NCI-H510A (cell line): ENCODE results near the gene GALNT6.
"Not testable (repeated sequence)": the region's sequence is repeated elsewhere in the genome, so short reads cannot be mapped to it uniquely, and the experiment has no call there.

Experiments used
- DNase-seq: peaks from one replicate; lab custom pipeline; 2025; lab: John Stamatoyannopoulos, UW

GALNT6 gene

DNA sequence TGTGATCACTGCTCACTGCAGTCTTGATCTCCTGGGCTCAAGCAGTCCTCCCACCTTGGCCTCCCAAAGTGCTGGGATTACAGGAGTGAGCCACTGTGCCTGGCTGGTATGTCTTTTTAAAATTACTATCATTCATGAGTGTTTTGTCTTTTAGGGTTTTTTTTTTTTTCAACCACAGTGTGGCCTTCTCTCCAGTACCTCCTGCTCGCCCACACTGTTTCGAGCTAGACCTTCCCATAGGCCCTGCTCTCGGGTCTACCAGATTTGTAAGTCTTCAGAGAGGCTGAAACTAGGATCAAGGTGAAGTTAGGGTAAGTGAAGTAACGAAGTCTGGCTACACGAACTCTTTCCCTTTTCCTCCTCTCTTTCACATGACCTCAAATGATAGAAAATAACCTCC lies 68.8 kb downstream of the GALNT6 start:
- DNase-seq, result no peak

DNA sequence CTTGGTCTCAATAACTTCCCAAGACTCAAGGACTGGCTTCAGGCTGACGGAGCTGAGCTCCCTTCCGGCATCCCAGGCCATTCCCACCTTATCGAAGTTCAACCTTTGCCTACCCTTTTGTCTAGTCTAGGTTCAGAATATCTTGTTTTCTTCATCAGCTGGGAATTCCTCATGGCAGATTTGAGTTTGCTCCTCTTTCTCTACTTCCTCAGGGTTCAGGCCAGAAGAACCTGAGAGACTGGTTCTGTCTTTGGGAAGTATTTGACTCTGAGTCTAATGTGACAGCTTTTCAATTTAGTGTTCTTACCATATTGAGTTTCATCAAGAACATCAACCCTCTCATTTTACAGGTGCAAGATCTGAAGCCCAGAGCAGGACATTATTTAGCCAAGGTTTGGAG lies 69.3 kb downstream of the GALNT6 start:
- DNase-seq, result no peak

DNA sequence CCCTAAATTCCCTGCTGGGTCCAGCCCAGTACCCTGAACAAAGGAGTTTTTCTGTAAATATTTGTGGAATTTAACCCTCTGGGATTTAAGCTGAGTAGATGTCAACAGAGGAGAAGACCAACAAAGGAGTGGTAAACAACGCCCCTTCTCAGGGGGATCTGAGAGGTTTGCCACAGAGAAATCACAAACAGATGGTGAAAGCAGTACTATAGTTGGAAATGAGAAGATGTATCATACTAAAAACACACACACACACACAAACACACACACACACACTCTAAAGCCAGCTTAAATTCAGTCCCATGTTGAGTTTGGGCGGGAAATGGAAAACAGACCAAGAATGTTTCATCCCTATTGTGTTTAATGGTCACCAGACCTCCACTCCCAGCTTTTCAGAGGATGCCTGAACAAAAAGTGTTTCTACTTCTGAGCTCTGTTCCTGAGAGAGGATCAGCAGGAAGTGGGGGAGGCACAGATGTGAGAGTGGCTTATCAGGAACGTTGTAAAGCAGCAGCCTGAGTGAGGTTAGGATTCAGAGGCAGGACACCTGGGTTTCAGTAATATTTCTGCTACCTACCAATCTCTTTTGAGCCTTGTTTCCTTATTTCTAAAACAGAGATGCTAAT lies 70.4 kb downstream of the GALNT6 start:
- no peak for DNase-seq

DNA sequence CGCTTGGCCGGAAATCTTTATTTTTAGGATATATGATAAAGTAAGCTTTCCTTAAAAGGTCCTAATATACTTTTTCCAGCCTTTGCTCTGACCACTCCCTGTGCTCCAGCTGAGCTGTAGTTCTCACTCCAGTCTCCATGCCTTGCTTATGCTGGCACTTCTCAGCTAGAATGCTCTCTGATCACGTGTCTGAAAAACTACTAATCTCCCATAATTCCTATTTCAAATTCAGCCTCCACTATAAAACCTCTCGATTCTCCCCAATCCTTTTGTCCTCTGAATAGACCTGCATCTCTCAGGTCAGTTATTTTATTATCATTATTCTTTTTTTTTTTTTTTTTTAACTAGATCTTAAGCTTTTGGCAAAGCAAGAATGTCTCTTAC lies 70.9 kb downstream of the GALNT6 start:
- no peak for DNase-seq

DNA sequence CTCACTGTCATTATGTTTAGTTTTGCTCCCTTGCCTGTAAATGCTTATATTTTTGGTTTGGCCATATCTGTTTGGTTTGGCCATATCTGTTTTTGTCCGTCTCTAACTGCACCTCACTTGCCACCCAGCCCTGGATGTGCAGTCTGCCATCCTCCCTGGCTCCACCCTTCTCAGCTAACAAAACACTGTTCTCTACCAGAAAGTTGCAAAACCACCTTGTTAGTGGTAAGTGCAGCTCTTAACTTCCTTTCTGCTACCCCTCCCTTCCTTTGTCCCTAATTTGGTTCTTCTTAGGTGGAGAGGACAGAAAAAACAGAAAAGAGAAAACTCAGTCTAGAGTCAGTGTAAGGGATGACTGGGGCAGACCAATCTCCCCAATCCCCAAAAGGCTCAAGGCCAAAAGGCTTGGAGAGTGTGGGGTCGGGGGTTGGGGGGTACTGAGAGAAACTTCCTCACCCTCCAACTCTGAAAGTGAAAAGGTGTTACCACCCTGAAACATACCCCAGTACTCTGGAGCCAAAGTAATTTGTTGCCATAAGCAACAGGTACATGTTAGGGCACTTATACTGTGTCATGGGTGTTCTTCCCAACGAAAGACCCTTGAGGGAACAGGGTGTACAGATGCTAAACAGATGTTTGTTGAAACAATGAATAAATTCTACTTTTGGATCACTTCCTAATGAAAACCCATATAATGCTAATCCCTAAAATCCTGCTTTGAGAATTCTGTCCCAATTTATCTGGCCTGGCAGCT lies 72.2 kb downstream of the GALNT6 start:
- DNase-seq, result no peak

DNA sequence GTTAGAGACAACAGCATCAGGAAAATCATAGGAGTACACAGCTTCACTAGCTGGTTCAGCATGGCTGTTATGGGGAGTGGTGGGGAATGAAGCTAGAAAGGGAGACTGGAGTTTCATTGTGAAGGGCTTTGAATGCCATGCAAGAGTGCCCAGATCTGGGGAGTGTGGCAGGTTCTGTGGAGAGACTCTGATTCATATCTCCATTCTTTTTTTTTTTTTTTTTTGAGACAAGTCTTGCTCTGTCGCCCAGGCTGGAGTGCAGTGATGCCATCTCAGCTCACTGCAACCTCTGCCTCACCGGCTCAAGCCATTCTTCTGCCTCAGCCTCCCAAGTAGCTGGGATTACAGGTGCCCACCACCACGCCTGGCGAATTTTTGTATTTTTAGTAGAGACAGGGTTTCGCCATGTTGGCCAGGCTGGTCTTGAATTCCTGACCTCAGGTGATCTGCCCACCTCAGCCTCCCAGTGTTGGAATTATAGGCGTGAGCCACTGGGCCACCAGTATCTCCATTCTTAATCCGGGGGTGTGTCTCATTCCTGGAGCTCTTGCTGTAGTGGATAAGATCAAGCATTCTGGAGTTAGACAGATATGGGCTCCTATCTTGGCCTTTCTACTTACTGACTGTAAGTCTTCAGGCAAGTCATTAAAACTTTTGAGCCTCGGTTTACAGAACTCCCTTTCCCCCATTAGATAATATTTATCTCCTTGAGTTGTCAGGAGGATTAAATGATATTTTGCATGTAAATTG lies 73.0 kb downstream of the GALNT6 start:
- DNase-seq, result not testable (repeated sequence)

DNA sequence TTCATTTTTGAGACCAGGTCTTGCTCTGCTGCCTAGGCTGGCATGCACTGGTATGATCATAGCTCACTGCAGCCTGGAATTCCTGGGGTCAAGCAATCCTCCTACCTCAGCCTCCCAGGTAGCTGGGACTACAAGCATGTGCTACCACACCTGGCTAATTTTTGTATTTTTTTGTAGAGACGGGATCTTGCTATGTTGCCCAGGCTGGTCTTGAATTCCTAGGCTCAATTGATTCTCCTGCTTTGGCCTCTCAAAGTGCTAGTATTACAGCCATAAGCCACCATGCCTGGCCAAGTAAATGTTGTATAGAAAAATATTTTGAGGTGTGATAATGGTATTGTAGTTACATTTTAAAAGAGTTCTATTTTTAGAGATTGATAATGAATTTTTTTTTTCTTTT lies 79.8 kb downstream of the GALNT6 start:
- DNase-seq, result no peak

DNA sequence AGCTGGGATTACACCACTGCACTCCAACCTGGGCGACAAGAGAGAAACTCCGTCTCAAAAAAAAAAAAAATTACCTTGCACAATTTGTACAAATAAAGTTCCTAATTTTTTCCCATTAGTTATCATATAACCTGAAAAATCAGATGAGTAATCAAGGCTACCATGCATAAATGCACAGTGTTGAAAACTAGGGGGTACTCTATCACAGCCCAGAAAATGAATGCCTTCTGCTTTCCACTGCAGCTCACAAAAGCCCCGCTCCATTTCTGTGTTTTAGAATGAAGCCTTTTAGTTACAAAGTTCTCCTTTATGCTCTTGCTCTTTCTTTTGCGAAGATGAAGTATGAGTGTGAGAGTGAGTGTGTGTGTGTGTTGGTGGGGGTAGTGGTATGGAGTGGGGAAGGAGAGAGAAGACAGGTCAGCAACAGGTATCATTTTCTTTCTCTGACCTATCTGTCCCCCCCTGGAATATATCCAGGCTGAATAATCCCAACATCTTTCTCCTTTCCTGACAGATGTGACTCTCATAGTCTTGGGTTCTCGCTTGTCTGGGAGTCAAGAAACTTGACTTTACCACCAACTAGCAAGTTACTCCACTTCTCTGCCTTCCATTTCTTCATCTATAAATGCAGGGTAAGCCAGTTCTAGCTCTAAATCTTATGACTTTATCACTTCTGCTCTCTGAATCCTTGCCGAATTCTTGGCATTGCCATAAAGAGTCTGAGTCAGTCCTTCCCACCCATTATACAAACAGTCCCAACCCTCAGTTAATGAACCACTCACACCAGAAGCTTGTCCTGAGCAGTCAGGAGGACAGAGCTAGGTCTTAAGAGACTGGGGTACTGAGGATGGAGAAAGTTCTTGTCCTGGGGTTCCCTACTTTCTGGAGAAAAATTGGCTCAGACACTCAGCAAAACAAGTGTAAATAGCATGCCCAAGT lies 83.3 kb downstream of the GALNT6 start:
- DNase-seq, result no peak

DNA sequence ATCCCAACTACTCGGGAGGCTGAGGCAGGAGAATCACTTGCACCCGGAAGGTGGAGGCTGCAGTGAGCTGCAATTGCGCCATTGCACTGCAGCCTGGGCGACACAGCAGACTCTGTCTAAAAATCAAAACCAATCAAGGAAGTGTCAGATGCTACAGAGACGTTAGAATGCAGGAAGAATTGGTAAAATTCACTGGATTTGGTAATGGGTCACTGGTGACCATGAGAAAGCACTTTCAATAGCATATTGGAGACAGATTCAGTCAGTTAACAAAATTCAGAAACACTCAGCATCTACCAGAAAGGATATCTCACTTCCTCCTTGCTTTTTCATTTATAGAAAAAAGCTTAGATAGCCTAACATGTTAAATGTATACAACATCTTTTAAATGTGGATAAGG lies 84.7 kb downstream of the GALNT6 start:
- DNase-seq, result no peak
